ENCODE measurements around the gene RILPL2.
"Not testable (repeated sequence)": the region's sequence is repeated elsewhere in the genome, so short reads cannot be mapped to it uniquely, and the experiment has no call there.

RILPL2 gene

DNA sequence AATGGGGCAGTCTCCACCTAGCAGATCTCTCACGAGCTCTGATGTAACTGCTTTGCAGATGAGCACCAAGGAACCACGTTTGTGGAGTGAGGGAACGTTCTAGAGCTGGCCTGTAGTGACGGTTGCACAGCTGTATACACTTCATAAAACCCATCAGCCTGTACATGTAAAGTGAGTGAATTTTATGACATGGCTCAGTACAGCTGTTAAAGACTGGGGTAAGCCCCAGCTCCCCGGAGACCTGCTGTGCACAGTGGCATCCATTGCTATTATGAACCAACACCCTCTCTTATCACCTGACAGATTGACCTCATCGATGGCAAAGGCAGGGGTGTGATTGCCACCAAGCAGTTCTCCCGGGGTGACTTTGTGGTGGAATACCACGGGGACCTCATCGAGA is 31.9 kb downstream of the RILPL2 start:
- no peak for DNase-seq (ENCODE audit: low read depth, low spot score)

DNA sequence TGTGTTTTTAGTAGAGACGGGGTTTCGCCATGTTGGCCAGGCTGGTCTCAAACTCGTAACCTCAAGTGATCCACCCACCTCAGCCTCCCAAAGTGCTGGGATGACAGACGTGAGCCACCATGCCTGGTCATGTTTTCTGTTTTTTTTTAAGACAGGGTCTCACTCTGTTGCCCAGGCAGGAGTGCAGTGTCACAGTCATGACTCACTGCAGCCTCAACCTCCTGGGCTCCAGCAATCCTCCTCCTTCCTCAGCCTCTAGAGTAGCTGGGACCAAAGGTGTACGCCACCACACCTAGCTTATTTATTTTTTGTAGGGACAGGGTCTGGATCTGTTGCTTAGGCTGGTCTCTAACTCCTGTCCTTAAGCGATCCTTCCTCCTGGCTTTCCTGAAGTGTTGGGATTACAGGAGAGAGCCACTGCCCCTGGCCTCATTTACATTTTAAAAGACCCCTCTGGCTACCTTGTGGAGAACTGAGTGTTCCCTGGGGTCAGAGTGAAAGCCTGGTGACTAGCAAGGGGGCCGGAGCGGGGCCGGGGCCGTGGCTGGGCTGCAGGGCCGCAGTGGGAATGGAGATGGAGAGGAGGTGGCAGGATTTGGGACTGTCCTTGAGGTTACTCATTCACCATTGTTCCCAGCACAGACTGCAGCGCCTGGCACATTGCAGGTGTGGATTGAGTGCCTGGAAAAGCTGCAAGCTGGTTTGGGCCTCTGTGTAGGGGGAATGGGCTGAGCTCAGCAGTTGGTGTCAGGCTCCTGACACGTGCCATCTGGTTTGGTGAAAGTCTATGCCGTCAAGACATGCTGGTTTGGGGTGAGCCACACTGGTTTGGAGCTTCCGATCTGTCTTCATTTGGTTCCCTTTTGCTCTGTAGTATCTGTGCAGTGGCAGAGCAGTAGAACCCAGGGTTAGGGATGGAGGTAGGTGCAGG is 34.5 kb downstream of the RILPL2 start:
- DNase-seq (ENCODE audit: low read depth, low spot score) = no peak

- DNase-seq (ENCODE audit: low read depth, low spot score) = no peak
Measured at GRCh38 chr12:123399255-123399617, 37.2 kb downstream of the RILPL2 start.

- DNase-seq (ENCODE audit: low read depth, low spot score) = peak; percentile 61
Measured at GRCh38 chr12:123398550-123399254, 37.8 kb downstream of the RILPL2 start.

- DNase-seq (ENCODE audit: low read depth, low spot score) = no peak
Measured at GRCh38 chr12:123398177-123398549, 38.3 kb downstream of the RILPL2 start.

- no peak for DNase-seq (ENCODE audit: low read depth, low spot score)
Measured at GRCh38 chr12:123397400-123397799, 39.1 kb downstream of the RILPL2 start.

- DNase-seq (ENCODE audit: low read depth, low spot score) = no peak
Measured at GRCh38 chr12:123396954-123397353, 39.5 kb downstream of the RILPL2 start.

GRCh38 chr12:123396543-123396942 is 39.9 kb downstream of the RILPL2 start:
- DNase-seq (ENCODE audit: low read depth, low spot score) = no peak

GRCh38 chr12:123395236-123395635 is 41.2 kb downstream of the RILPL2 start:
- DNase-seq (ENCODE audit: low read depth, low spot score) = no peak

GRCh38 chr12:123393747-123394146 is 42.7 kb downstream of the RILPL2 start:
- no peak for DNase-seq (ENCODE audit: low read depth, low spot score)

DNA sequence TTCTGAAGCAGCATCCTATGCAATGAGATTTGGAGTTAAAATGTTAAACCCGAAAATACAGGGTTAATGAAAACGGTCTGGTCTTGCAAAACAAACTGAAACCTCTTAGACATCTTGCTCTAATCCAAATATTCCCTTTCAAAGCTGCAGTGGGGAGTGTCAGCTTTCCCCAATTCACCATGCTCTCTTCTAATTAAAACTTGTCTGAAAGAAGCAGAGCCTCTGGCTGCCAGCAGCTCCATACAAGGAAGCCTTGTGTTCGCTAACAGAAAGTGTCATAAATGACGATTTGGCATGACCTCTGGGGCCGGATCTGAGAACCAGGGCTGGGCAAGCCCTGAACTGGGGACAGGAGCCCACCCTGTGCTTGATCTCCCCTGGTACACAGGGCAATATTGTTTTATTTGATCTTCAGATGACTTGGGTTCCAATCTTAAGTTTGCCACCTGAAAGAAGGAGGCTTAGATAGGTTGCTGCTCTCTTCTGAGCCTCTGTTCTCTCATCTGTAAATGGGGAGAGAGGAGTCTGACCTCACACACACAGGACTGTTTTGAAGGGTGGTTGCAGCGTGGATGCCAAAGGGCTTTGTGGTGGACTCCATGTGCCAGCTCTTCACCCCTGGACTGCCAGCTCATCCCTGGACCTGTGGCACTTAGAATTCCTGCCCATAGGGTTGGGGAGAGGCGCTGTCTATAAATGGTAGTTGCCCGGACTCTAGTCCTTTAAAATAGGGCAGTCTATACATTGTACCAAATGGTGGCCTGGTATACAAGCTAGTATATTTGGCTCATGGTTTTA is 44.7 kb downstream of the RILPL2 start:
- DNase-seq (ENCODE audit: low read depth, low spot score) = no peak

GRCh38 chr12:123390498-123391426 is 45.7 kb downstream of the RILPL2 start:
- DNase-seq (ENCODE audit: low read depth, low spot score) = no peak

DNA sequence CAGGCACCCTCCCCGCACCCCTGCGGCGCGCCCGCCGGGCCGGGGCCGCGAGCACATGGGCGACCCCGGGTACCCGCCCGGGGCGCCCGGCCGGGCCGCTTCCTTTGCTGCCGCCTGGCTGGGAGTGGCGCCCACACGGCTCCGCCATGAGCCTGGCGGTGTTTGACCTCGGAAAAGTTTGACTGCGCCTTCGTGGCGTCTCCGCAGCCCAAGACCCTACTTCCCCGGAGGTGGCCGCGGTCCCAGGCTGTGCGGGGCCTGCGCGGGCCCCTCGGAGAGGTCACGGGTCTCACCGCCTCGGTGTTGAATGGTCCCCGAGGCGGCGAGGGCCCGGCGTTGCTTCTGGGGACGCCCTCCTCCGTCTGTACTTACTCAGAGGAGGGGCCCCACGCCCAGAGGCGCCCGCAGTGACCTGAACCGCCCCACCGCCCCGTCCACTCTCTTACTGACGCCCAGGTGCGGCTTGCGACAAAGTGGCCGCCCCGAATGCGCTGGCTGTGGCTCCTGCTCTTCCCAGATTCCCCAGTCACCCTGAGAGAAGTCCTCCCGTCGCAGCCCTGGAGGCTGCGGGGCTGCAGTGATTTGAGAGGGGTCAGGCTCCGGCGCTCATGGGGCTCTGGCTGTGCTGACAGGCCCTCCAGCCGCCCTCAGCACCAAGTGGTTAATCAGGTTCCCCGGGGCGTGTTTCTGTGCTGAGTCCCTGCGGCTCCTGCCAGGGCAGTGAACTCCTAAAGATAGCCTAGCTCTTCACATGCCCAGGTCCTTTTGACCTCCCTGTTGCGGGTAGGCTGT is 46.7 kb downstream of the RILPL2 start:
- no peak for DNase-seq (ENCODE audit: low read depth, low spot score)

GRCh38 chr12:123388951-123389559 is 47.4 kb downstream of the RILPL2 start:
- DNase-seq (ENCODE audit: low read depth, low spot score) = no peak

- no peak for DNase-seq (ENCODE audit: low read depth, low spot score)
Measured at GRCh38 chr12:123388177-123388950, 48.1 kb downstream of the RILPL2 start.

DNA sequence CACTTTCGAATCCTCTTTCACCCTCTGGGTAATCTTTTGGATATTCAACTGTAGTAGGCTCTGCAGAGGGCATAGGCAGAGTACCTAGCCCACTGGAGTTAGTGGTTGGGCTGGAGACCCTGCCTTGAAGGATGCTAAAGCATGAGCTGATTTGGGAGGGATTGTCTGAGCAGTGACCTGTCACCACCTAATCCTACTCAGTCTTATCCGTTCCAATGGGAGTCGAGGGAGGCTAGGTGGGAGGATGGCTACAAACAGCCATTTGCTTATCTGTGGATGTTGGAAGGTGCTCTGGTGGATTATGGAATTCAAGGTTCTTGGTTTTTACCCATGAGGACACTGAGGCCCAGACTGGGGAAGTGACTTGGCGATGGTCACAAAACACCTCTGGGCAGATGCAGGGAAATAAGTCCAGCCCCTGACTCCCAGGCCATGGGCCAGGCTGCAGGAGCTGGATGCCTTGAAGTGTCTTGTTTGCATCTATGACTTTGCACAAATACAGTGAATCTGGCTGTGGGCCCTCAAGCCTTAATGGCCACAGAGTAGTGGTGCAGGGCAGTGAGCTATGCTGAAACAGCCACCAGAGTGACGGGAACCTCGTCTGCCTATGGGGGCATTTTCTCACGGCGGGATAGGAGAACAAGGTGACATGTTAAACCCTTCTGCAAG is 48.8 kb downstream of the RILPL2 start:
- no peak for DNase-seq (ENCODE audit: low read depth, low spot score)

DNA sequence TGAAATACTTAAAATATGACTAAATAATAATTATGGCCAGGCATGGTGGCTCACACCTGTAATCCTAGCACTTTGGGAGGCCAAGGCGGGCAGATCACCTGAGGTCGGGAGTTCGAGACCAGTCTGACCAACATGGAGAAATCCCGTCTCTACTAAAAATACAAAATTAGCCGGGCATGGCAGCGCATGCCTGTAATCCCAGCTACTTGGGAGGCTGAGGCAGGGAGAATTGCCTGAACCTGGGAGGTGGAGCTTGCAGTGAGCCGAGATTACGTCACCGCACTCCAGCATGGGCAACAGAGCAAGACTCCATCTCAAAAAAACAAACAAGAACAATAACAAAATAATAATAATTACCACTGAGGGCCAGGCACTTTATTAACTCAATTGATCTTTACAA is 50.9 kb downstream of the RILPL2 start:
- DNase-seq (ENCODE audit: low read depth, low spot score) = not testable (repeated sequence)

DNA sequence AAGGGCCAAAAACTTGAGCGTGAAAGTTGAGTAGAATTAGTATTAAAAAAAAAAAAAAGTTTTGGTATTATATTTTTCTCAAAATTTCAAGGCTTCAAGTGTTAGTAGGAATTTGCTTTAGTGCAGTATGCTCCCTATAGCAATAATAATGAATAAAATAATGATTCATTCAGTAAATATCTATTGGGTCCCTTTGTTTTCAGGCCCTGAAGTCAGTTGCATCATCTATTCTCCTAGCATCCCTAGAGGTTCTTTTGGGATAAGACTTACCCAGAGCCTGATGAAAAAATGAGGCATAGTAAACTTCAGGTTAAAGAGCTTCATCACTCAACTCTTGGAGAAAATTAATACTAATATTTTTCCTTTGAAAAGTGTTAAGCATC is 51.5 kb downstream of the RILPL2 start:
- no peak for DNase-seq (ENCODE audit: low read depth, low spot score)
